Measurements from ENCODE around the gene TCP11L1. TPM values are rescaled to one million over a fixed set of nuclear protein-coding genes. Genes with fewer than 3 reads are reported as not detected.

Gene TCP11L1
- total RNA-seq, 2 experiments from 2014 or later = 24.6 to 26.1 TPM

GRCh38 chr11:33021501-33021900 is 17.9 kb upstream of the TCP11L1 start:
- H3K4me3 ChIP-seq (ENCODE audit: low read depth, low read length, poor library complexity, severe bottlenecking) = no peak overlapping the region
- no peak overlapping the region for H2AFZ ChIP-seq (ENCODE audit: low read length)
- H3K79me2 ChIP-seq (ENCODE audit: insufficient read depth, low read depth, low read length) = no peaks in the 10 kb centered on the region
- no peaks in the 10 kb centered on the region for H3K9me3 ChIP-seq (ENCODE audit: low read length)
- H4K20me1 ChIP-seq (ENCODE audit: insufficient read depth, low read length) = no peaks in the 10 kb centered on the region
- no peak overlapping the region for H3K4me2 ChIP-seq (ENCODE audit: low read length)
- intact Hi-C loops (cut with micrococcal nuclease; ENCODE audit: unreplicated experiment) = no loop called here
- DNase-seq (ENCODE audit: low spot score) = no peak
- no TSS peak for BruUV-seq (replicated peaks)
- TF ChIP-seq, protein P1, sequence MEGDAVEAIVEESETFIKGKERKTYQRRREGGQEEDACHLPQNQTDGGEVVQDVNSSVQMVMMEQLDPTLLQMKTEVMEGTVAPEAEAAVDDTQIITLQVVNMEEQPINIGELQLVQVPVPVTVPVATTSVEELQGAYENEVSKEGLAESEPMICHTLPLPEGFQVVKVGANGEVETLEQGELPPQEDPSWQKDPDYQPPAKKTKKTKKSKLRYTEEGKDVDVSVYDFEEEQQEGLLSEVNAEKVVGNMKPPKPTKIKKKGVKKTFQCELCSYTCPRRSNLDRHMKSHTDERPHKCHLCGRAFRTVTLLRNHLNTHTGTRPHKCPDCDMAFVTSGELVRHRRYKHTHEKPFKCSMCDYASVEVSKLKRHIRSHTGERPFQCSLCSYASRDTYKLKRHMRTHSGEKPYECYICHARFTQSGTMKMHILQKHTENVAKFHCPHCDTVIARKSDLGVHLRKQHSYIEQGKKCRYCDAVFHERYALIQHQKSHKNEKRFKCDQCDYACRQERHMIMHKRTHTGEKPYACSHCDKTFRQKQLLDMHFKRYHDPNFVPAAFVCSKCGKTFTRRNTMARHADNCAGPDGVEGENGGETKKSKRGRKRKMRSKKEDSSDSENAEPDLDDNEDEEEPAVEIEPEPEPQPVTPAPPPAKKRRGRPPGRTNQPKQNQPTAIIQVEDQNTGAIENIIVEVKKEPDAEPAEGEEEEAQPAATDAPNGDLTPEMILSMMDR (conservative IDR thresholded peaks at IDR 0.05; ENCODE audit: low read length) = no peak
- TF ChIP-seq EZH2phosphoT487 (IDR thresholded peaks at IDR 0.05; ENCODE audit: borderline replicate concordance, low read depth, low read length) = no peak
- CTCF ChIA-PET (ENCODE audit: unreplicated experiment) = no interaction called here
- no peaks in the 10 kb centered on the region for H3K9me2 ChIP-seq (ENCODE audit: insufficient read depth, low read length)
- H3K36me3 ChIP-seq (ENCODE audit: insufficient read depth, low read length) = no peaks in the 10 kb centered on the region
- POLR2A ChIA-PET = interaction anchor here (0.6 to 4.1 kb wide), 6 partner anchors 12 to 1509 kb away, joined by 3 to 19 read pairs (median 4); partner anchors contain the start of gene TCP11L1
- H3K4me1 ChIP-seq (ENCODE audit: insufficient read depth, low read length, poor library complexity, severe bottlenecking) = no peaks in the 10 kb centered on the region
- no peak overlapping the region for H3K27ac ChIP-seq (ENCODE audit: low read depth, low read length, poor library complexity, severe bottlenecking)

- intact Hi-C loops (cut with micrococcal nuclease; ENCODE audit: unreplicated experiment) = no loop called here
- no peaks in the 10 kb centered on the region for H3K36me3 ChIP-seq (ENCODE audit: insufficient read depth, low read length)
- no peaks in the 10 kb centered on the region for H3K79me2 ChIP-seq (ENCODE audit: insufficient read depth, low read depth, low read length)
- no peaks in the 10 kb centered on the region for H3K9me3 ChIP-seq (ENCODE audit: low read length)
- TF ChIP-seq, protein P1 (conservative IDR thresholded peaks at IDR 0.05; ENCODE audit: low read length) = no peak
- no peak for TF ChIP-seq EZH2phosphoT487 (IDR thresholded peaks at IDR 0.05; ENCODE audit: borderline replicate concordance, low read depth, low read length)
- BruUV-seq (replicated peaks) = no TSS peak
- H2AFZ ChIP-seq (ENCODE audit: low read length) = no peak overlapping the region
- no peak overlapping the region for H3K27ac ChIP-seq (ENCODE audit: low read depth, low read length, poor library complexity, severe bottlenecking)
- H3K9me2 ChIP-seq (ENCODE audit: insufficient read depth, low read length) = no peaks in the 10 kb centered on the region
- DNase-seq (ENCODE audit: low spot score) = no peak
- CTCF ChIA-PET (ENCODE audit: unreplicated experiment) = no interaction called here
- no peak overlapping the region for H3K4me3 ChIP-seq (ENCODE audit: low read depth, low read length, poor library complexity, severe bottlenecking)
- H3K4me2 ChIP-seq (ENCODE audit: low read length) = no peak overlapping the region
- H3K4me1 ChIP-seq (ENCODE audit: insufficient read depth, low read length, poor library complexity, severe bottlenecking) = no peaks in the 10 kb centered on the region
- POLR2A ChIA-PET = interaction anchor here (0.7 to 4.1 kb wide), 6 partner anchors 10 to 1509 kb away, joined by 3 to 19 read pairs (median 4); partner anchors contain the start of gene TCP11L1
- no peaks in the 10 kb centered on the region for H4K20me1 ChIP-seq (ENCODE audit: insufficient read depth, low read length)
Measured at GRCh38 chr11:33021937-33022336, 17.4 kb upstream of the TCP11L1 start.

DNA sequence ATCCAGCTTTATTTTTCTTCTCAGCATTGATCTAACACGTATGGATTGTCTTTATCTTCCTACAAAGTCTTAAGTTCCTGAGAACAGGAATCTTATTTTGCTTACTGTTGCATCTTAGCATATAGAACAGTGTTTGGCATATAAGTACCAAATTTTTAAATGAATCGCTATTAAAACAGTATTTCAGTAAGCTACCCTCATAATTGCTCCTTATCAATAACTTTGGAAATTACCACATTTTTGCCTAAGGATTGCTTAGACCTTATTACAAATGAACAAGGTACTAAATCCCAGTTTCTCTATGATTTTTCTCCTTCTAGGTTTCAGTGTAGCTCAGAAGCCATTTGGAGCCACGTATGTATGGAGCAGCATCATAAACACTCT is 14.0 kb upstream of the TCP11L1 start:
- no peaks in the 10 kb centered on the region for H3K9me3 ChIP-seq (ENCODE audit: low read length)
- no peak overlapping the region for H3K4me2 ChIP-seq (ENCODE audit: low read length)
- H3K36me3 ChIP-seq (ENCODE audit: insufficient read depth, low read length) = no peaks in the 10 kb centered on the region
- H4K20me1 ChIP-seq (ENCODE audit: insufficient read depth, low read length) = no peaks in the 10 kb centered on the region
- BruUV-seq (replicated peaks) = no TSS peak
- no peak overlapping the region for H2AFZ ChIP-seq (ENCODE audit: low read length)
- H3K9me2 ChIP-seq (ENCODE audit: insufficient read depth, low read length) = no peaks in the 10 kb centered on the region
- intact Hi-C loops (cut with micrococcal nuclease; ENCODE audit: unreplicated experiment) = no loop called here
- H3K4me3 ChIP-seq (ENCODE audit: low read depth, low read length, poor library complexity, severe bottlenecking) = no peak overlapping the region
- ChIA-PET POLR2A (interaction anchor here (0.9 to 1.3 kb wide), 3 partner anchors 8 to 42 kb away, joined by 3 to 5 read pairs (median 5); partner anchors contain the start of gene DEPDC7), CTCF (ENCODE audit: unreplicated experiment) (no interaction called here)
- no peak for DNase-seq (ENCODE audit: low spot score)
- no peaks in the 10 kb centered on the region for H3K79me2 ChIP-seq (ENCODE audit: insufficient read depth, low read depth, low read length)
- no peak overlapping the region for H3K27ac ChIP-seq (ENCODE audit: low read depth, low read length, poor library complexity, severe bottlenecking)
- H3K4me1 ChIP-seq (ENCODE audit: insufficient read depth, low read length, poor library complexity, severe bottlenecking) = no peaks in the 10 kb centered on the region
- no peak for TF ChIP-seq EZH2phosphoT487 (IDR thresholded peaks at IDR 0.05; ENCODE audit: borderline replicate concordance, low read depth, low read length)
- TF ChIP-seq, protein P1 (conservative IDR thresholded peaks at IDR 0.05; ENCODE audit: low read length) = no peak
